ENCODE results near the gene AXIN2. TPM values are rescaled to one million over a fixed set of nuclear protein-coding genes. Genes with fewer than 3 reads are reported as not detected.

AXIN2 gene
- total RNA-seq, 4 donors from 2014 or later, result 17.6 to 87.6 (median 23.8) TPM

DNA sequence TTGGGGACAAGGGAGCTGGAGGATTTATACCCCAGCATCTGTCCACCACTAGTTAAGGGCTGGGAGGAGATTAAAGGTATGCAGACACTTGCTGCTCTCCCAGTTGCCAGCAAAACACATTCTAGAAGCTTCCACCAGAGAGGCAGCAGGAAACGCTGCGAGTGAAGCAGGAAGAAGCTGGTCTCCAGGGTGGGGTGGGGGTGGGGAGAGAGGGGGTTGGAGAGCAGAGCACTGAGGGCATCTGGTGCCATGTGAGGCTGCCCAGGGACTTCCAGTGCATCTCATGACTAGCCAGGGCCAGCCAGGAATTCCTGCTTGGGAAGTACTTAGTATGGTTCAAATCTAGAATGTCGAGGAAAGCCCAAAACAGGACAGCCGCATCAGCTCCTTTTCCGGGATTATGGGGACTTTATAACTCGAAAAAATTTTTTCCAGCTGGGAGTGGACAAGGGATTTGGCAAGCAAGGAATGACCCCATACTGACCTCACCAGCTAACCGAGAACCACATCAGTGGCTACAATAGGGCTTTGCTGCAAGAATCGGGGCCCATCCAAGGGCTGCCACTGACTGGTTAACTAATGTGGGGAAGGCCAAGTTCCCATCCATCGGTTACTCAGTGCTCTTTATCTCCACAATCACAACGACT is 26.2 kb upstream of the AXIN2 start:
- TF ChIP-seq EP300 (IDR thresholded peaks at IDR 0.05; ENCODE audit: low read depth) (no peak), POLR2AphosphoS5 (IDR thresholded peaks at IDR 0.05) (no peak), POLR2A (IDR thresholded peaks at IDR 0.05) (no peak)
- TF ChIP-seq, protein P1, sequence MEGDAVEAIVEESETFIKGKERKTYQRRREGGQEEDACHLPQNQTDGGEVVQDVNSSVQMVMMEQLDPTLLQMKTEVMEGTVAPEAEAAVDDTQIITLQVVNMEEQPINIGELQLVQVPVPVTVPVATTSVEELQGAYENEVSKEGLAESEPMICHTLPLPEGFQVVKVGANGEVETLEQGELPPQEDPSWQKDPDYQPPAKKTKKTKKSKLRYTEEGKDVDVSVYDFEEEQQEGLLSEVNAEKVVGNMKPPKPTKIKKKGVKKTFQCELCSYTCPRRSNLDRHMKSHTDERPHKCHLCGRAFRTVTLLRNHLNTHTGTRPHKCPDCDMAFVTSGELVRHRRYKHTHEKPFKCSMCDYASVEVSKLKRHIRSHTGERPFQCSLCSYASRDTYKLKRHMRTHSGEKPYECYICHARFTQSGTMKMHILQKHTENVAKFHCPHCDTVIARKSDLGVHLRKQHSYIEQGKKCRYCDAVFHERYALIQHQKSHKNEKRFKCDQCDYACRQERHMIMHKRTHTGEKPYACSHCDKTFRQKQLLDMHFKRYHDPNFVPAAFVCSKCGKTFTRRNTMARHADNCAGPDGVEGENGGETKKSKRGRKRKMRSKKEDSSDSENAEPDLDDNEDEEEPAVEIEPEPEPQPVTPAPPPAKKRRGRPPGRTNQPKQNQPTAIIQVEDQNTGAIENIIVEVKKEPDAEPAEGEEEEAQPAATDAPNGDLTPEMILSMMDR (IDR thresholded peaks at IDR 0.05), result no peak
- H3K4me1 ChIP-seq, result peaks cover 11 to 22% (median 17%) of the 10 kb centered on the region in 4 donors
- peak overlapping the region in 2 of 4 donors; percentile 5 to 59 for H3K27ac ChIP-seq
- DNase-seq, result no peak
- intact Hi-C loops (cut with DNase I; ENCODE audit: low total_unique reads) (no loop called here), in situ Hi-C loops (cut with MboI; ENCODE audit: low pct_ligation_motif_present in 1 of 4, low pct_unique_long_range_greater_than_20kb in 1 of 4, low sequenced_read_pairs in 3 of 4) (no loop called here)
- WGBS, 2 donors (ENCODE audit: low coverage in 1 of 2), result 52 to 67% methylated on average over 4 to 10 of the region's 10 CpGs
- no peak overlapping the region for H3K4me3 ChIP-seq
- H3K36me3 ChIP-seq, result no peaks in the 10 kb centered on the region
- H3K27me3 ChIP-seq, result no peaks in the 10 kb centered on the region
- H3K9me3 ChIP-seq, result no peaks in the 10 kb centered on the region

DNA sequence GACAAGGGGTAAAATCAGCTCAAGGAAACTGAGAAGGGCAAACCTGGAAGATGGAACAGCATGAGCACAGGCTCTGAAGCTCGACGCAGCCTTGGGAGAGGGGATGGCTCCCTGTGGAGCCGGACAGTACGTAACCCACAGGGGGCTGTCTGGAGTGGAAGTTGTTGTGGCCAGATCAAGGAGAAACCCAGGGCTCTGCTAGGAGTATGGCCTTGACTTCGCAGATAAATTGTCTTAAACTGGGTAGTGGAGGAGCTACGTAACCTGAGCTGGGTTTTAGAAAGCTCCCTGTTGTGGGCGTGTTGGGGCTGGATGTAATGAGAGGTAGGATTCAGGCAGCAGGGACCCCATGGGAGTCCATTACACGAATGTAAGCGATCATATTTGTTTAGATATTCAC is 25.5 kb upstream of the AXIN2 start:
- Histone ChIP-seq H3K27me3 (no peaks in the 10 kb centered on the region), H3K27ac (no peak overlapping the region), H3K4me3 (no peak overlapping the region), H3K4me1 (peaks cover 11 to 22% (median 17%) of the 10 kb centered on the region in 4 donors), H3K36me3 (no peaks in the 10 kb centered on the region), H3K9me3 (no peaks in the 10 kb centered on the region)
- intact Hi-C loops (cut with DNase I; ENCODE audit: low total_unique reads) (no loop called here), in situ Hi-C loops (cut with MboI; ENCODE audit: low pct_ligation_motif_present in 1 of 4, low pct_unique_long_range_greater_than_20kb in 1 of 4, low sequenced_read_pairs in 3 of 4) (no loop called here)
- TF ChIP-seq EP300 (IDR thresholded peaks at IDR 0.05; ENCODE audit: low read depth) (no peak), POLR2AphosphoS5 (IDR thresholded peaks at IDR 0.05) (no peak), POLR2A (IDR thresholded peaks at IDR 0.05) (no peak)
- TF ChIP-seq, protein P1 (IDR thresholded peaks at IDR 0.05), result no peak
- no peak for DNase-seq
- 90 to 100% methylated on average over 1 to 9 of the region's 9 CpGs for WGBS, 2 donors (ENCODE audit: low coverage in 1 of 2)

DNA sequence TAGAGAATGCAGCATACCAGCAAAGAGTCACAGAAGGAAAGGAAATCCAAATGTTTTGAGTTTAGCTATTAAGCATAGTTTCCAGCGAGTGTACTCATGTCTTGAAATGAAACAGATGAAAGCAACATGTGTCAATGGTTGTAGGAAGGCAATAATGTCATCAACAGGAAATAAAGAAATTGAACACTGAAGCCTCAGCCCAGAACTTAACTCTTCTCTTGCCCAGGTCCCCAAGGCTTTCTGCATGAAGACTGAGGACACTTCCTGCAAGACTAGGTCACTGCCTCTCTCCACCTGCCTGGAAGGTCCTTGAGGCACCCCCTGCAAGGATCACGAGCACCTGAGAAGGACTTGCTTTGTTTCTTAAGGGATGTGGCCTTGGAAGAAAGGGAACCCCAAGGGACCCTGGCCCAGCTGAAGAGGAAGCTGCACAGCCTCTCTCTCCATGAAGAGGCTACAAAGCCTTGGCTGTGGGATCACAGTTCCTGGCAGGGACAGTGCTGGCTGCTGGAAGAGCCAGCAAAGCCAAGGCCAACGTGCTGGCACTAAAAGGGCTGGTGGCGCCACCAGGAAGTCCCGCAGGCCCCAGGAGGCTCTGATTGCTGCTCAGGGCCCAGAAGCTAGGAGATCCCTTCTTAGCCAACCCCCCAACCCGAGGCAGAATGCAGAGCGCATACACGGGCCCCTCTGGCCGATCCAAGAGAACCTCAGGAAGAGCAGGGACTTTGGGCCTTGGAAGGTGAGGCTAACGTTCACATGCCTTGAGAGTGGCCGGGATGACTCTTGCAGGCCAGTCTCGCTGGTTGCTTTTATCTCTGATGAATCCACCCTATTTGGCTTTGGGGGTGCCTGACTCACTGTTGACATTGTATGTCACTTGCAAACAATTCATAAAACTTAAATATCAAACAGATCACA is 23.4 kb upstream of the AXIN2 start:
- 74 to 86% methylated on average over 1 to 12 of the region's 12 CpGs for WGBS, 2 donors (ENCODE audit: low coverage in 1 of 2)
- Histone ChIP-seq H3K9me3 (no peaks in the 10 kb centered on the region), H3K4me3 (no peak overlapping the region), H3K4me1 (peaks cover 11 to 22% (median 17%) of the 10 kb centered on the region in 4 donors), H3K36me3 (no peaks in the 10 kb centered on the region), H3K27ac (no peak overlapping the region), H3K27me3 (no peaks in the 10 kb centered on the region)
- DNase-seq, result no peak
- TF ChIP-seq POLR2A (IDR thresholded peaks at IDR 0.05) (no peak), POLR2AphosphoS5 (IDR thresholded peaks at IDR 0.05) (no peak), EP300 (IDR thresholded peaks at IDR 0.05; ENCODE audit: low read depth) (no peak)
- TF ChIP-seq, protein P1 (IDR thresholded peaks at IDR 0.05), result no peak
- intact Hi-C loops (cut with DNase I; ENCODE audit: low total_unique reads), result no loop called here
- in situ Hi-C loops (cut with MboI; ENCODE audit: low pct_ligation_motif_present in 1 of 4, low pct_unique_long_range_greater_than_20kb in 1 of 4, low sequenced_read_pairs in 3 of 4), result no loop called here

DNA sequence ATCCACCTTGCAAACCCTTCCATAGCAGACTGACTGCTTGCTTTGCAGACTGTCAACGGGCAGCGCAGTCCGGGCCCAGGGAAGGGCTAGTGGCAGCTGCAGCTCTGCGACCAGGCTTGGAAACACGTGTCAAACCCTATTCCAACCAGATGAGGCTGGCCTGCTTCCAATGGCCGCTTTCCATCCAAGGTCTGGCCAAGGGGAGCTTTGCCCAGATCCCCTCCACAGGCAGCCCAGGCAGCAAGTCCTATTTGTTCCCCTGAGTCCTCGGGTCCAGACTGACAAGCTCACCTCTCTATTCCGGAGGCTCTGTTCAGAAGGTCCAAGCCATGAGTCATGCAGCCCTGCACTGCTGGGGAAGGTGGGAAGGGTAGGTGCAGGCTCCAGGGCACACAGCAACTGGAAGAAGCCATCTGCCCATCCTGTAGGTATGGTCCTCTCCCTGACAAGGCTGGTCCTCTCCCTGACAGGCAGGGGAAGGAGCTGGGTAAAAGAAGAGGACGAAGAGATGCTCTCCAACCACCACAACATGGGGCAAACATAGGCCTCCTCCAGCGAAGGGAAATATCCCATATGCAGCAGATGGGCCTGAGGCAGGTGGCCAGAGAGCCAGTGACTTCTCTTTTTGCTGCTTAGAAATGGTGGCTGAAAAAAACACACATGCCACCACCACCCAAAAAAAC is 22.6 kb upstream of the AXIN2 start:
- H3K9me3 ChIP-seq, result no peaks in the 10 kb centered on the region
- peaks cover 7 to 18% (median 13%) of the 10 kb centered on the region in 4 donors for H3K4me1 ChIP-seq
- H3K27ac ChIP-seq, result no peak overlapping the region
- intact Hi-C loops (cut with DNase I; ENCODE audit: low total_unique reads), result no loop called here
- in situ Hi-C loops (cut with MboI; ENCODE audit: low pct_ligation_motif_present in 1 of 4, low pct_unique_long_range_greater_than_20kb in 1 of 4, low sequenced_read_pairs in 3 of 4), result no loop called here
- no peak overlapping the region for H3K4me3 ChIP-seq
- 68% methylated on average over 10 of the region's 10 CpGs; no CpG with 5 or more reads in 1 of the 2 donors for whole genome bisulfite sequencing, 2 donors (ENCODE audit: low coverage in 1 of 2)
- TF ChIP-seq, protein P1 (IDR thresholded peaks at IDR 0.05), result no peak
- TF ChIP-seq POLR2AphosphoS5 (IDR thresholded peaks at IDR 0.05) (no peak), POLR2A (IDR thresholded peaks at IDR 0.05) (no peak), EP300 (IDR thresholded peaks at IDR 0.05; ENCODE audit: low read depth) (no peak)
- no peaks in the 10 kb centered on the region for H3K27me3 ChIP-seq
- no peak for DNase-seq
- H3K36me3 ChIP-seq, result no peaks in the 10 kb centered on the region
